Trophoblast cell (in vitro differentiated cells and primary cell): Measurements from ENCODE around the gene DCP1B.

Experiments
- DNase-seq, 2 donors: peaks; one replicate each; pipeline ENCODE4 v3.0.0-alpha.2; 2016
- H2AFZ ChIP-seq: 2 replicates; pipeline ENCODE4 v1.6.1; 2013; ENCODE audit warnings: low read length, moderate library complexity, mild to moderate bottlenecking; ENCODE audit not compliant: insufficient read depth, poor library complexity
- H2AK5ac ChIP-seq: 2 replicates; pipeline ENCODE4 v1.6.1; 2013; ENCODE audit warnings: mild to moderate bottlenecking, low read length
- H2BK120ac ChIP-seq: 2 replicates; pipeline ENCODE4 v1.6.1; 2013; ENCODE audit warnings: low read length, mild to moderate bottlenecking, moderate library complexity; ENCODE audit not compliant: insufficient read depth, poor library complexity
- H2BK12ac ChIP-seq: 2 replicates; pipeline ENCODE4 v1.6.1; 2013; ENCODE audit warnings: mild to moderate bottlenecking, low read length, moderate library complexity
- H2BK5ac ChIP-seq: 2 replicates; pipeline ENCODE4 v1.6.1; 2013; ENCODE audit warnings: low read length, low read depth, moderate library complexity, mild to moderate bottlenecking; ENCODE audit not compliant: poor library complexity
- H3K14ac ChIP-seq: 2 replicates; pipeline ENCODE4 v1.6.1; 2013; ENCODE audit warnings: mild to moderate bottlenecking, low read length
- H3K18ac ChIP-seq: 2 replicates; pipeline ENCODE4 v1.6.1; 2013; ENCODE audit warnings: mild to moderate bottlenecking, low read length
- H3K23ac ChIP-seq: 2 replicates; pipeline ENCODE4 v1.6.1; 2013; ENCODE audit warnings: low read length
- H3K27ac ChIP-seq: 2 replicates; pipeline ENCODE4 v1.5.1; 2013; ENCODE audit warnings: low read depth, mild to moderate bottlenecking, inconsistent platforms, low read length, moderate library complexity
- H3K27me3 ChIP-seq: 2 replicates; pipeline ENCODE4 v1.6.1; 2013; ENCODE audit warnings: inconsistent platforms, mild to moderate bottlenecking, low read length, moderate library complexity; ENCODE audit not compliant: insufficient read depth
- H3K36me3 ChIP-seq, 2 experiments: 1 replicate in 1 of 2; 2 replicates in 1 of 2; pipeline ENCODE4 v1.6.1; 2013; ENCODE audit warnings: low read length in 2 of 2, mild to moderate bottlenecking in 2 of 2, moderate library complexity in 1 of 2; ENCODE audit not compliant: insufficient read depth in 2 of 2, control insufficient read depth in 1 of 2
- H3K4ac ChIP-seq: 2 replicates; pipeline ENCODE4 v1.6.1; 2013; ENCODE audit warnings: low read depth, mild to moderate bottlenecking, low read length, moderate library complexity
- H3K4me1 ChIP-seq, 2 experiments: 1 replicate in 1 of 2; 2 replicates in 1 of 2; pipeline ENCODE4 v1.6.1; 2013; ENCODE audit warnings: low read length in 2 of 2, mild to moderate bottlenecking in 2 of 2, moderate library complexity in 1 of 2; ENCODE audit not compliant: insufficient read depth in 2 of 2, control insufficient read depth in 1 of 2
- H3K4me2 ChIP-seq: 2 replicates; pipeline ENCODE4 v1.6.1; 2013; ENCODE audit warnings: inconsistent platforms, mild to moderate bottlenecking, low read length, moderate library complexity
- H3K4me3 ChIP-seq: 2 replicates; pipeline ENCODE4 v1.5.1; 2013; ENCODE audit warnings: mild to moderate bottlenecking, low read depth, low read length, inconsistent platforms
- H3K79me1 ChIP-seq: one replicate; pipeline ENCODE4 v1.6.1; 2013; ENCODE audit warnings: low read length
- H3K79me2 ChIP-seq: 2 replicates; pipeline ENCODE4 v1.6.1; 2013; ENCODE audit warnings: low read length, mild to moderate bottlenecking; ENCODE audit not compliant: control insufficient read depth, insufficient read depth, poor library complexity
- H3K9ac ChIP-seq: 2 replicates; pipeline ENCODE4 v1.6.1; 2013; ENCODE audit warnings: mild to moderate bottlenecking, low read length
- H3K9me3 ChIP-seq: 2 replicates; pipeline ENCODE4 v1.6.1; 2013; ENCODE audit warnings: low read depth, mild to moderate bottlenecking, control low read depth, inconsistent platforms, low read length; ENCODE audit not compliant: insufficient read depth
- H4K12ac ChIP-seq: 2 replicates; pipeline ENCODE4 v1.6.1; 2013; ENCODE audit warnings: low read depth, mild to moderate bottlenecking, low read length, moderate library complexity
- H4K8ac ChIP-seq: 2 replicates; pipeline ENCODE4 v1.6.1; 2013; ENCODE audit warnings: low read depth, mild to moderate bottlenecking, low read length, moderate library complexity
- H4K91ac ChIP-seq: one replicate; pipeline ENCODE4 v1.6.1; 2013; ENCODE audit warnings: low read depth, mild to moderate bottlenecking, low read length, moderate library complexity
- WGBS: extraction: QIAGEN DNeasy Blood & Tissue Kit; methylation state at CpG from one replicate; pipeline ENCODE4 v1.1.7; 2013; ENCODE audit warnings: missing lambda C conversion rate; ENCODE audit not compliant: insufficient read length, insufficient coverage; ENCODE audit errors: extremely low coverage; 5-methylcytosine and 5-hydroxymethylcytosine counted together

The DCP1B gene

DNA sequence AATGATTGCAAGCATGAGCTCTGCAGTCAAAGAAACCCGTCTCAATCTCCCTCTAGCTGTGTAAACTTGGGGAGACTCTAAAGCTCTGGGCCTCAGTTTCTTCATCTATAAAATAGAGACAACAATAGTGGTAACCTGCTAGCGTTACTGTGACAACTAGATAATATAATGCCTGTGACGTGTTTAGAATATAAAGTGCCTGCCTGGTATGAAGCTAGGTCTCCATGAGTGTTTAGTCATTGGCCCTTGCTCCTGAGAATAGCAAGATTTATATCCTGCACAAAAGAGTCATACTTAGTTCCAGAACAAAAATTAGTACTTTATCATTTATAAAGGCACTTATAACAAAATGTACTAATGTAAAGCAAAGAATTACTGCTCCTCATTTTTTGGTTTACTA lies 8.8 kb upstream of the DCP1B start:
- H3K27ac ChIP-seq, result no peak overlapping the region
- no peaks in the 10 kb centered on the region for H3K36me3 ChIP-seq
- DNase-seq, result no peak
- H3K4me1 ChIP-seq, result peaks cover 4 to 13% of the 10 kb centered on the region in 2 experiments
- WGBS, result no CpG with 5 or more reads among the region's 3 CpGs
- H3K23ac ChIP-seq, result no peak overlapping the region
- H3K18ac ChIP-seq, result no peak overlapping the region
- no peak overlapping the region for H4K12ac ChIP-seq
- H2BK120ac ChIP-seq, result no peak overlapping the region
- H3K4ac ChIP-seq, result no peak overlapping the region
- no peaks in the 10 kb centered on the region for H3K9me3 ChIP-seq
- no peak overlapping the region for H4K8ac ChIP-seq
- H2AK5ac ChIP-seq, result no peak overlapping the region
- H3K4me2 ChIP-seq, result no peak overlapping the region
- no peaks in the 10 kb centered on the region for H3K79me1 ChIP-seq
- H3K9ac ChIP-seq, result no peak overlapping the region
- H2BK5ac ChIP-seq, result no peak overlapping the region
- no peaks in the 10 kb centered on the region for H3K79me2 ChIP-seq
- H3K4me3 ChIP-seq, result no peak overlapping the region
- H3K14ac ChIP-seq, result no peak overlapping the region
- H4K91ac ChIP-seq, result no peak overlapping the region
- no peak overlapping the region for H2BK12ac ChIP-seq
- no peak overlapping the region for H2AFZ ChIP-seq
- H3K27me3 ChIP-seq, result no peaks in the 10 kb centered on the region

DNA sequence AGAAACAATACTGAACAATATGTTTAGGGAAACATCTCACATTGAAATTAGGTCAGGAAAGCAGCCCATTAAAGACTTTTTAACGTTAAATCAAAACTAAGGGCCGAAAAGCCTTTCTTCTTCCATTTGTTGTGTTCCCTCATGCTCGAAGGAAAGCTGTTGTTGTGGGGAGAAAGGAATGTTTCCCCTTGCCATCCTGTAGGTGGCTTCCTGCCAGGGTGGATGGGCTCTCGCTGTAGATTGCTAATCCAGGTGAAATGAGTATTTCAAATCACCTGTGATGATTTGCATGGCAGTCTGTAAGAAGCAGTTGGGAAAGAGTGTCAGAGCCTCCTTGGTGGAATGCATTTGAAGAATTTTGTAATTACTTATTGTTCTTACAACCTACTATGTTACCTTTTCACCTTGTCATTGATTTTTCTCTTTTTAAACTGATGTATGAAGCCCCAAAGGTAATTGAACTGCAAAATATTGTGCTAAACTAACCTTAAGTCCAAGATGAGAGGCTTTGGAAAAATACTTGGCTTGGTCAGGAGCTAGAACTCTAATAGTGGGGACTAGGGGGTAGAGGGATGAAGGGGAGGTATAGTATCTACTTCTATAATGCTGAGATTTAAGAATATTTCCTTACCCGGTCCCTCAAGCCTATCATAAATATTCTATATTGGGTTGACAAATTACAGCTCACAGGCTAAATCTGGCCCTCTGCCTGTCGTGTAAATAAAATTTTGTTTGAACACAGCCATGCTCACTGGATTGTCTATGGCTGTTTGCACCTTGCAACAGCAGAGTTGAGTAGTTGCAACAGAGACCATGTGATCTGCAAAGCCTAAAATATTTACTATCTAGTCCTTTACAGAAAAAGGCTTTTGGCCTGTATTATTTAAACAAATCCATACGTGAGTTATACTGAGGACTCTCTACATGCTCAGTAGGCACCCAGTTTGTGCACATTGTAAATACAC lies 7.7 kb upstream of the DCP1B start:
- H2AFZ ChIP-seq, result no peak overlapping the region
- H2BK12ac ChIP-seq, result no peak overlapping the region
- H3K79me2 ChIP-seq, result no peaks in the 10 kb centered on the region
- no peak overlapping the region for H3K9ac ChIP-seq
- no peak overlapping the region for H3K14ac ChIP-seq
- DNase-seq, result no peak
- no peak overlapping the region for H3K4ac ChIP-seq
- H3K36me3 ChIP-seq, result no peaks in the 10 kb centered on the region
- H3K27ac ChIP-seq, result no peak overlapping the region
- no peak overlapping the region for H3K4me3 ChIP-seq
- WGBS, result no CpG with 5 or more reads among the region's 7 CpGs
- no peaks in the 10 kb centered on the region for H3K27me3 ChIP-seq
- H3K23ac ChIP-seq, result no peak overlapping the region
- no peak overlapping the region for H4K12ac ChIP-seq
- peaks cover 4 to 7% of the 10 kb centered on the region in 2 experiments for H3K4me1 ChIP-seq
- H4K91ac ChIP-seq, result no peak overlapping the region
- H2BK5ac ChIP-seq, result no peak overlapping the region
- no peak overlapping the region for H3K18ac ChIP-seq
- no peaks in the 10 kb centered on the region for H3K9me3 ChIP-seq
- no peak overlapping the region for H4K8ac ChIP-seq
- no peak overlapping the region for H3K4me2 ChIP-seq
- no peaks in the 10 kb centered on the region for H3K79me1 ChIP-seq
- no peak overlapping the region for H2BK120ac ChIP-seq
- no peak overlapping the region for H2AK5ac ChIP-seq

GRCh38 chr12:2009623-2010022 lies 5.4 kb upstream of the DCP1B start:
- Histone ChIP-seq H2AK5ac (no peak overlapping the region), H3K14ac (no peak overlapping the region), H3K18ac (no peak overlapping the region), H2BK120ac (no peak overlapping the region), H2AFZ (no peak overlapping the region), H4K91ac (no peak overlapping the region), H3K4me3 (no peak overlapping the region), H3K36me3 (no peaks in the 10 kb centered on the region), H4K8ac (no peak overlapping the region), H3K4me1 (peaks cover 3 to 5% of the 10 kb centered on the region in 2 experiments), H3K79me2 (no peaks in the 10 kb centered on the region), H4K12ac (no peak overlapping the region), H3K4me2 (no peak overlapping the region), H3K27me3 (no peaks in the 10 kb centered on the region), H3K9ac (no peak overlapping the region), H3K27ac (no peak overlapping the region), H3K9me3 (no peaks in the 10 kb centered on the region), H3K23ac (no peak overlapping the region), H3K4ac (no peak overlapping the region), H2BK12ac (no peak overlapping the region), H2BK5ac (no peak overlapping the region), H3K79me1 (peaks cover 3% of the 10 kb centered on the region)
- no peak for DNase-seq
- WGBS, result no CpG with 5 or more reads among the region's 1 CpG

GRCh38 chr12:2008677-2009076 lies 4.4 kb upstream of the DCP1B start:
- no peak overlapping the region for H4K12ac ChIP-seq
- no peak for DNase-seq
- peaks cover 1 to 2% of the 10 kb centered on the region in 2 experiments for H3K4me1 ChIP-seq
- no peak overlapping the region for H4K8ac ChIP-seq
- H2BK120ac ChIP-seq, result no peak overlapping the region
- no peak overlapping the region for H4K91ac ChIP-seq
- H3K9ac ChIP-seq, result no peak overlapping the region
- H3K27ac ChIP-seq, result no peak overlapping the region
- no peak overlapping the region for H3K4me2 ChIP-seq
- no peak overlapping the region for H3K23ac ChIP-seq
- no CpG with 5 or more reads among the region's 5 CpGs for WGBS
- no peak overlapping the region for H3K4ac ChIP-seq
- H2BK5ac ChIP-seq, result no peak overlapping the region
- no peak overlapping the region for H3K4me3 ChIP-seq
- no peak overlapping the region for H2AK5ac ChIP-seq
- peaks cover 5% of the 10 kb centered on the region for H3K79me2 ChIP-seq
- H3K14ac ChIP-seq, result no peak overlapping the region
- no peaks in the 10 kb centered on the region for H3K36me3 ChIP-seq
- H3K9me3 ChIP-seq, result no peaks in the 10 kb centered on the region
- H3K27me3 ChIP-seq, result no peaks in the 10 kb centered on the region
- no peak overlapping the region for H2AFZ ChIP-seq
- H3K79me1 ChIP-seq, result peaks cover 10% of the 10 kb centered on the region
- H2BK12ac ChIP-seq, result no peak overlapping the region
- H3K18ac ChIP-seq, result no peak overlapping the region
